Purkinje cell (primary cell): ENCODE data around the gene MTMR1. TPM values are rescaled to one million over a fixed set of nuclear protein-coding genes. Genes with fewer than 3 reads are reported as not detected.

Experiments used
- polyA plus RNA-seq: library from polyadenylated mRNA; unstranded; fragments of >200 nt; fragmentation: Nextera tagmentation; gene quantifications from 2 replicates; pipeline ENCODE4 v1.2.1, GENCODE V29; 2014

The MTMR1 gene
- 6.3 and 6.8 TPM in 2 replicates for polyA plus RNA-seq

GRCh38 chrX:150692831-150693724 is at the start of gene MTMR1:
Gene MTMR1 (plus strand): TSS chrX:150693396. CDS start chrX:150693531, 135 bp downstream.

Other genes starting within 250 kb of the MTMR1 start
- gene MTM1, start 124.8 kb upstream of the MTMR1 start, polyA plus RNA-seq, result 6.2 and 6.4 TPM in 2 replicates
- 12.9 and 17.1 TPM in 2 replicates for gene CD99L2, start 205.3 kb downstream of the MTMR1 start, polyA plus RNA-seq